ENCODE results near the gene BCLAF1.

DNA sequence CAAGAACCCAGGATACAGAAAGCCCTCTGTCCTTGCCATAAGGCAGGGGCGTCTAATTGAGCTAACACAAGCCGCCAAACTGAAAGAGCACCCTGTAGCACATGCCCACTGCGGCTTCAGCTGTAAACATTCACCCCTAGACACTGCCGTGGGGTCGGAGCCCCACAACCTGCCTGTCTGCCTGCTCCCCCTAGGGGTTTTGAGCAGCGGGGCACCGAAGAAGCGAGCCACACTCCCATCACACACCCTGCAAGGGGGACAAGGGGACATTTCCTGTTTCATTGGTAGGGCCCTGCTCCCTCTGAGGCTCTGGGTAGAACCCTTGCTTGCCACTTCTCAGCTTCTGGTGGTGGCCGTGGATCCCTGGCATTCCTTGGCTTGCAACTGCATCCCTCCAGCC is 45.2 kb upstream of the BCLAF1 start:
- TF ChIP-seq CTCF (IDR thresholded peaks at IDR 0.05; ENCODE audit: low read length) (no peak), EZH2 (optimal IDR thresholded peaks at IDR 0.05; ENCODE audit: low read depth, low read length) (no peak)

Measured in MM.1S (cell line).